ENCODE measurements around the gene GALNT9.

DNA sequence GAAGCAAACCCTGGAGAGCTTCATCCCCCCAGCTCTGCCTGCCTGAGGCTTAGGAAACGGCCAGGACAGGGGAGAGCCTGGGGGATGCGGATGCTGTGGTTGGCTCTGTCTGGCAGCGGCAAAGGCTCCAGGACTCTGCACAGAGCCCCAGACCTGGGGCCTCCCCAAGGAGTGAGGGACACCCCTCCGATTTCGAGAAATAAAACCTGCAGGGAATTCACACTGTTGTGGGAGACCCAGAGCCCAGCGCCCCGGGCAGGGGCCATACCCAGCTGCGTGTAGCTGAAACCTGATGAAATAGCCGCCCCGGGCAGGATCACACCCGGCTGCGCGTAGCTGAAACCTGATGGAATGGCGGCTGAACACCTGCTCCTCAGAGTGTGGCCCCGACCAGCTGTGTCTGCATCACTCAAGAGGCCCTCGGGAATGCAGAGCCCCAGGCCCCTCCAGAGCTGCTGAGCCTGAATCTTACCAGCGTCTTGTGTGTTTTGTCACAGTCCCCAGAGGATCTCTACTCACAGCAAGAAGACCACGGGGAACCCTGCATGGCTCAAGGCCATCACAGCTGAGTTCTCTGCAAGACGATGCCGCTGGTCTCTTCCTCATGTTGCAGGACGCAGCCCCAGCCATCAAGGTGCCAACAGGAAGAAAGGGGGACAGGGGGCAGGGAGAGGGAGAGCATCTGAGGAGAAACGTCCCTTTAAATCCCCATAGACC, 46.5 kb upstream of the GALNT9 start:
- TF ChIP-seq CTCF (IDR thresholded peaks at IDR 0.05; ENCODE audit: insufficient read depth, low read depth, low read length) (no peak), EZH2 (IDR thresholded peaks at IDR 0.05; ENCODE audit: insufficient read depth, low read length) (no peak)

Data from astrocyte (in vitro differentiated cells and primary cell).